ENCODE results near the gene ALLC.

- TF ChIP-seq CTCF (conservative IDR thresholded peaks at IDR 0.05 in 1 of 2, IDR thresholded peaks at IDR 0.05 in 1 of 2; ENCODE audit: low read depth in 1 of 2, low read length in 2 of 2): no peak
- TF ChIP-seq EZH2 (IDR thresholded peaks at IDR 0.05; ENCODE audit: low read length, missing control alignments): no peak
Measured at GRCh38 chr2:3649581-3649980, 8.4 kb upstream of the ALLC start.
